Ishikawa (cell line): Measurements from ENCODE around the gene C15orf39.

Experiments
- CEBPB ChIP-seq: IDR thresholded peaks from 2 replicates; pipeline ENCODE4 v1.6.1; 2012
- EP300 ChIP-seq: IDR thresholded peaks from 2 replicates; pipeline ENCODE4 v1.6.1; 2012; ENCODE audit warnings: borderline replicate concordance
- FOXM1 ChIP-seq: IDR thresholded peaks from 2 replicates; pipeline ENCODE4 v1.6.1; 2012; ENCODE audit warnings: low read depth, borderline replicate concordance
- MAX ChIP-seq: IDR thresholded peaks from 2 replicates; pipeline ENCODE4 v1.6.1; 2012
- NFIC ChIP-seq: IDR thresholded peaks from 2 replicates; pipeline ENCODE4 v1.6.1; 2012
- RAD21 ChIP-seq: IDR thresholded peaks from 2 replicates; pipeline ENCODE4 v1.6.1; 2012; ENCODE audit warnings: low read depth
- REST ChIP-seq: IDR thresholded peaks from 2 replicates; pipeline ENCODE4 v1.6.1; 2012; ENCODE audit warnings: low read depth, mild to moderate bottlenecking
- TAF1 ChIP-seq: IDR thresholded peaks from 2 replicates; pipeline ENCODE4 v1.6.1; 2012; ENCODE audit warnings: low read depth, mild to moderate bottlenecking
- TCF12 ChIP-seq: IDR thresholded peaks from 2 replicates; pipeline ENCODE4 v1.6.1; 2012; ENCODE audit warnings: low read depth
- YY1 ChIP-seq: IDR thresholded peaks from 2 replicates; pipeline ENCODE4 v1.6.1; 2012; ENCODE audit warnings: low read depth
- ZBTB7A ChIP-seq: IDR thresholded peaks from 2 replicates; pipeline ENCODE4 v1.6.1; 2012; ENCODE audit warnings: low read depth

GRCh38 chr15:75203908-75204263, 2.2 kb downstream of the C15orf39 start:
- TF ChIP-seq CEBPB: no peak
- no peak for TF ChIP-seq REST
- TF ChIP-seq FOXM1: no peak
- TF ChIP-seq TAF1: no peak
- no peak for TF ChIP-seq TCF12
- no peak for TF ChIP-seq RAD21
- TF ChIP-seq EP300: no peak
- TF ChIP-seq NFIC: no peak
- TF ChIP-seq MAX: no peak
- no peak for TF ChIP-seq ZBTB7A
- TF ChIP-seq YY1: no peak
